Measurements from ENCODE around the gene NXPH4.

Gene NXPH4

DNA sequence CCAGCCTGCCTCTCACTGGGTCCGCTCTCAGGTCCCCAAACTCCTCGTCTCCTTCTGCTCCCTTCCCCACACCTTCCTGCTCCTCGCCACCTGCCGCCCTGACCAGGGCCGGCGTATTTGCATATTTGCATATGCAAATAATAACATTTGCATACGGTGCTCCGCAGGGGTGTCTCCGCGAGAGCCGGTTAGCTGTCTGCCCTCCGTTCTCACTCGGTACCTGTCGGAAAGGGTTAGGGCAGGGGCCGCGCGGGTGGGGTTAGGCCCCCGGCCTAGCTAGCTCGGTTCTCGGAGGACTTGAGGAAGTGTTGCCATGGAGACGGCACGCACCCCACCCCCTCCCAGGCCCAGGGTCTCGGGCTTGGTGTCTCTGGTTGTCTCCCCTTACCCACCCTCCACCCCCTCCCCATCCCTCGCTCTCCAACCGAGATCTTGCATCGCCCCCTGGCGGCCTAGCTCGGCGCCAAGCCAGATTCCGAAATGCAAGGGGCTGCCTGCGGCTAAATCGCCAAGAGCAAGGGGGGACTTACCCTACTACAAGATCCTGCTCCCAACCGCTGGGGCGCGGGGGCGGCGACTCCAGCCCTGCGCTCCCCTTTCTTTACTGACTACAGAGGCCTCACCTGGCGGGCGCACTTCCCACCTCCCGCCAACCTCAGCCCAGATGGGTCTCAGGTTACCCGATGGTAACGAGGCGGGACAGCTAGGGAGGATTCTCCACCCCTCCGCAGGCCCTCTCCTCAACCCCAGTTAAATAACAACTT is 26.3 kb downstream of the NXPH4 start:
- H3K27ac ChIP-seq, result peak overlapping the region; percentile 53
- no peak for TF ChIP-seq ZFX (IDR thresholded peaks at IDR 0.05)
- no peak; the same call in 1 of the 2 replicates for TF ChIP-seq CTCF (conservative IDR thresholded peaks at IDR 0.05)

DNA sequence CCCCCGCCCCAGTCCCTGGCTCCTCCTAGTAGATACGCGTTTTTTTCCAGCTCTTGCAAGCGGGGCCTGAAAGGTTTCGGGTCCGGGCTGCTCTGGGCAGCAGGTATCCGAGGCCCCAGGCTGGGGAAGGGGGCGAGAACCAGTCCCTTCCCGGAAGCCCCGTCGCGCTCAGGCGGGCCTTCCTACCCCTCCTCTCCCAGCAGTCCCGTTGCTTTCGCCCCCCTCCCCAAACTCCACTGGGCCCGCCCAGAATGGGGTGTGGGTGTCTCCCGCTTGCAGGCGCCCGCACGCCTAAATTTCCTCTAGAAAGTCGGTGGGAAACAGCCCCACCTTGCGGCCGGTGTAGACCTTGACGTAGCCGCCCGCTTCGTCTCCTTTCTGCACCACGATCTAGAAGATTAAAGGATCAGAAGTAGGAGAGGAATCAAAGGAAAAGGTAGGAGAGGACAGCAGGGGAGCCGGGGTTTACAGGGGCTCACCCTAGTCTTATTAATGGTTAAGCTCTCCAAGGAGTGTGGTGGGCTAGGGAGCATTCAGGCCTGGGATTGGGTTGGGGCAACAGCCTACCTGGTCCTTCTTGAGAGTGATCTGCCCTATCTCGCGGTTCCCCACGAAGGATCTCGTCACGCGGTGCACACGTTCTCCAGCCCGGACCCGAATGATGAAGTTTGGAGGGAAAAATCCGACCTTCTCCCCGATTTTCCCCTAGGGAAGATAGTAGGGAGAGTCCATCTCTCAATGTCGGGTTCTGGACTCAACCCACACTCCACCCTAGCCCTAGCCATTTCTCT is 27.1 kb downstream of the NXPH4 start:
- peak overlapping the region; percentile 53 for H3K27ac ChIP-seq
- TF ChIP-seq ZFX (IDR thresholded peaks at IDR 0.05) (no peak), CTCF (conservative IDR thresholded peaks at IDR 0.05) (peak; percentile 89)

- H3K27ac ChIP-seq, result no peak overlapping the region
- TF ChIP-seq ZFX (IDR thresholded peaks at IDR 0.05) (no peak), CTCF (conservative IDR thresholded peaks at IDR 0.05) (no peak)
These were observed 27.7 kb downstream of the NXPH4 start for GRCh38 chr12:57244312-57244696.

- no peak for TF ChIP-seq CTCF (conservative IDR thresholded peaks at IDR 0.05)
- no peak for TF ChIP-seq ZFX (IDR thresholded peaks at IDR 0.05)
These were observed 30.4 kb downstream of the NXPH4 start for GRCh38 chr12:57247041-57247440.

GRCh38 chr12:57248934-57249742 is 32.5 kb downstream of the NXPH4 start:
- TF ChIP-seq CTCF (conservative IDR thresholded peaks at IDR 0.05) (no peak), ZFX (IDR thresholded peaks at IDR 0.05) (no peak)
- no peak overlapping the region for H3K27ac ChIP-seq

More at GRCh38 chr12:57247041-57247440, 30.4 kb downstream of the NXPH4 start:
- H3K27ac ChIP-seq, result no peak overlapping the region

DNA sequence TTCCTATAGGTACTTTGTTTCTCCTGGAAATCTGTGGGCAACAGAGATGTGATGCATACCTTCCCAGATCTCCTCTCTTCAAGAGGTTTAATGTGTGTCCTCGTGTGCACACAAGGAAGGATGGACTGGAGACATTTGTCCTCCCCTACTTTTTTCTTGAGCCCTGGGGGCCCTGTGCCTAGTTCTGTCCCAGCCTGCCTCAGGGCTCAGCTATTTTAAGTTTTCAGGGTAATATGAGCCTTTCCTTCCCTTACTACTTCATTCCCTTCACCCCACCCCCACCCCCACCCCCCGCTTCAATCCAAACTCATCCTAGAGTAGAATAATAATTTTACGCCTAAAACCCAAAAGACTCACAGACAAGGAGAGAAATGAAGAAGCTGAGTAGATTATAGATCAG is 33.9 kb downstream of the NXPH4 start:
- no peak overlapping the region for H3K27ac ChIP-seq
- TF ChIP-seq ZFX (IDR thresholded peaks at IDR 0.05), result no peak
- TF ChIP-seq CTCF (conservative IDR thresholded peaks at IDR 0.05), result no peak
